ENCODE data around the gene MICU1. TPM values are rescaled to one million over a fixed set of nuclear protein-coding genes. Genes with fewer than 3 reads are reported as not detected.
"Not testable (repeated sequence)": the region's sequence is repeated elsewhere in the genome, so short reads cannot be mapped to it uniquely, and the experiment has no call there.

MICU1 gene
- total RNA-seq (2014; rRNA removed; shearing (Covaris generic); ENCODE audit: low replicate concordance): 27.1 and 40.3 TPM in 2 replicates

- no peak within 1 kb of the TSS; the same call in 1 of the 2 replicates for H3K27ac ChIP-seq (ENCODE audit: low read length)
- no peaks in the 10 kb centered on the region for H3K9me2 ChIP-seq (replicated peaks; ENCODE audit: insufficient read depth, low read length)
- peaks cover 19% of the 10 kb centered on the region for H3K4me1 ChIP-seq (ENCODE audit: low read length)
- H3K36me3 ChIP-seq (ENCODE audit: insufficient read depth, low read length): no peaks in the 10 kb centered on the region
- peaks cover 39% of the 10 kb centered on the region for H3K79me2 ChIP-seq (ENCODE audit: low read length)
- no peaks in the 10 kb centered on the region for H3K27me3 ChIP-seq (ENCODE audit: low read length)
- H3K4me2 ChIP-seq (ENCODE audit: low read depth, low read length, poor library complexity, severe bottlenecking): peak within 1 kb of the TSS; percentile 92
- H3K9ac ChIP-seq (ENCODE audit: low read length): peak within 1 kb of the TSS; percentile 87
- peak within 1 kb of the TSS; percentile 92 for H2AFZ ChIP-seq (ENCODE audit: low read length)
- peak within 1 kb of the TSS; percentile 94 for H3K4me3 ChIP-seq (ENCODE audit: low read length)
- no peaks in the 10 kb centered on the region for H4K20me1 ChIP-seq (ENCODE audit: insufficient read depth, low read depth, low read length)
- peak; percentile 98 for DNase-seq
- no peaks in the 10 kb centered on the region for H3K9me3 ChIP-seq (ENCODE audit: low read length)
These were observed at the start of gene MICU1 for GRCh38 chr10:72625608-72626443. Gene MICU1, minus strand, starts transcription at chr10:72626079. Its CDS starts 59,286 bp downstream, at chr10:72566793.

- not testable (repeated sequence) for DNase-seq; H3K9ac ChIP-seq (ENCODE audit: low read length); H2AFZ ChIP-seq (ENCODE audit: low read length); H3K9me2 ChIP-seq (replicated peaks; ENCODE audit: insufficient read depth, low read length); H3K79me2 ChIP-seq (ENCODE audit: low read length); H3K4me1 ChIP-seq (ENCODE audit: low read length); H3K4me3 ChIP-seq (ENCODE audit: low read length); H3K27ac ChIP-seq (ENCODE audit: low read length); H3K9me3 ChIP-seq (ENCODE audit: low read length); H4K20me1 ChIP-seq (ENCODE audit: insufficient read depth, low read depth, low read length); H3K4me2 ChIP-seq (ENCODE audit: low read depth, low read length, poor library complexity, severe bottlenecking); H3K36me3 ChIP-seq (ENCODE audit: insufficient read depth, low read length); H3K27me3 ChIP-seq (ENCODE audit: low read length)
These were observed 48.3 kb upstream of the MICU1 start for GRCh38 chr10:72674174-72674573.

GRCh38 chr10:72673280-72673679, 47.4 kb upstream of the MICU1 start:
- Histone ChIP-seq H3K9me2 (replicated peaks; ENCODE audit: insufficient read depth, low read length) (no peaks in the 10 kb centered on the region), H3K9me3 (ENCODE audit: low read length) (no peaks in the 10 kb centered on the region)

GRCh38 chr10:72667207-72667864, 41.5 kb upstream of the MICU1 start:
- Histone ChIP-seq H3K4me1 (ENCODE audit: low read length) (no peaks in the 10 kb centered on the region), H3K27ac (ENCODE audit: low read length) (no peak overlapping the region), H3K9me2 (replicated peaks; ENCODE audit: insufficient read depth, low read length) (no peaks in the 10 kb centered on the region), H3K9me3 (ENCODE audit: low read length) (no peaks in the 10 kb centered on the region), H3K36me3 (ENCODE audit: insufficient read depth, low read length) (no peaks in the 10 kb centered on the region), H2AFZ (ENCODE audit: low read length) (no peak overlapping the region), H3K4me3 (ENCODE audit: low read length) (no peak overlapping the region), H3K79me2 (ENCODE audit: low read length) (no peaks in the 10 kb centered on the region), H3K9ac (ENCODE audit: low read length) (no peak overlapping the region), H3K27me3 (ENCODE audit: low read length) (no peaks in the 10 kb centered on the region), H3K4me2 (ENCODE audit: low read depth, low read length, poor library complexity, severe bottlenecking) (no peak overlapping the region), H4K20me1 (ENCODE audit: insufficient read depth, low read depth, low read length) (no peaks in the 10 kb centered on the region)
- DNase-seq: no peak

More at GRCh38 chr10:72673280-72673679, 47.4 kb upstream of the MICU1 start:
- DNase-seq: no peak
- H3K36me3 ChIP-seq (ENCODE audit: insufficient read depth, low read length): no peaks in the 10 kb centered on the region
- no peaks in the 10 kb centered on the region for H4K20me1 ChIP-seq (ENCODE audit: insufficient read depth, low read depth, low read length)
- H3K4me2 ChIP-seq (ENCODE audit: low read depth, low read length, poor library complexity, severe bottlenecking): no peak overlapping the region
- no peak overlapping the region for H3K27ac ChIP-seq (ENCODE audit: low read length)
- H2AFZ ChIP-seq (ENCODE audit: low read length): no peak overlapping the region
- H3K27me3 ChIP-seq (ENCODE audit: low read length): no peaks in the 10 kb centered on the region
- no peaks in the 10 kb centered on the region for H3K79me2 ChIP-seq (ENCODE audit: low read length)
- no peaks in the 10 kb centered on the region for H3K4me1 ChIP-seq (ENCODE audit: low read length)
- no peak overlapping the region for H3K4me3 ChIP-seq (ENCODE audit: low read length)
- H3K9ac ChIP-seq (ENCODE audit: low read length): no peak overlapping the region

GRCh38 chr10:72665925-72666324, 40.0 kb upstream of the MICU1 start:
- Histone ChIP-seq H3K27me3 (ENCODE audit: low read length) (no peaks in the 10 kb centered on the region), H3K36me3 (ENCODE audit: insufficient read depth, low read length) (no peaks in the 10 kb centered on the region), H3K4me1 (ENCODE audit: low read length) (no peaks in the 10 kb centered on the region), H3K9ac (ENCODE audit: low read length) (no peak overlapping the region), H3K27ac (ENCODE audit: low read length) (no peak overlapping the region), H3K4me3 (ENCODE audit: low read length) (no peak overlapping the region), H4K20me1 (ENCODE audit: insufficient read depth, low read depth, low read length) (no peaks in the 10 kb centered on the region), H3K9me3 (ENCODE audit: low read length) (no peaks in the 10 kb centered on the region), H3K9me2 (replicated peaks; ENCODE audit: insufficient read depth, low read length) (no peaks in the 10 kb centered on the region), H2AFZ (ENCODE audit: low read length) (no peak overlapping the region), H3K4me2 (ENCODE audit: low read depth, low read length, poor library complexity, severe bottlenecking) (no peak overlapping the region), H3K79me2 (ENCODE audit: low read length) (no peaks in the 10 kb centered on the region)
- no peak for DNase-seq

- no peaks in the 10 kb centered on the region for H3K4me1 ChIP-seq (ENCODE audit: low read length)
- no peak overlapping the region for H3K27ac ChIP-seq (ENCODE audit: low read length)
- H3K27me3 ChIP-seq (ENCODE audit: low read length): no peaks in the 10 kb centered on the region
- no peaks in the 10 kb centered on the region for H3K9me2 ChIP-seq (replicated peaks; ENCODE audit: insufficient read depth, low read length)
- H4K20me1 ChIP-seq (ENCODE audit: insufficient read depth, low read depth, low read length): no peaks in the 10 kb centered on the region
- no peaks in the 10 kb centered on the region for H3K79me2 ChIP-seq (ENCODE audit: low read length)
- H3K4me3 ChIP-seq (ENCODE audit: low read length): no peak overlapping the region
- H3K9me3 ChIP-seq (ENCODE audit: low read length): no peaks in the 10 kb centered on the region
- no peak overlapping the region for H2AFZ ChIP-seq (ENCODE audit: low read length)
- H3K36me3 ChIP-seq (ENCODE audit: insufficient read depth, low read length): no peaks in the 10 kb centered on the region
- H3K4me2 ChIP-seq (ENCODE audit: low read depth, low read length, poor library complexity, severe bottlenecking): no peak overlapping the region
- DNase-seq: no peak
- H3K9ac ChIP-seq (ENCODE audit: low read length): no peak overlapping the region
These were observed 38.1 kb upstream of the MICU1 start for GRCh38 chr10:72663971-72664370.

GRCh38 chr10:72661431-72661830, 35.6 kb upstream of the MICU1 start:
- DNase-seq: no peak
- no peaks in the 10 kb centered on the region for H3K36me3 ChIP-seq (ENCODE audit: insufficient read depth, low read length)

GRCh38 chr10:72660220-72660619, 34.3 kb upstream of the MICU1 start:
- no peaks in the 10 kb centered on the region for H3K4me1 ChIP-seq (ENCODE audit: low read length)
- no peaks in the 10 kb centered on the region for H3K79me2 ChIP-seq (ENCODE audit: low read length)
- H3K36me3 ChIP-seq (ENCODE audit: insufficient read depth, low read length): no peaks in the 10 kb centered on the region
- no peak for DNase-seq
- H3K27me3 ChIP-seq (ENCODE audit: low read length): no peaks in the 10 kb centered on the region
- H3K4me3 ChIP-seq (ENCODE audit: low read length): no peak overlapping the region
- H4K20me1 ChIP-seq (ENCODE audit: insufficient read depth, low read depth, low read length): no peaks in the 10 kb centered on the region
- no peak overlapping the region for H2AFZ ChIP-seq (ENCODE audit: low read length)
- no peak overlapping the region for H3K27ac ChIP-seq (ENCODE audit: low read length)
- H3K4me2 ChIP-seq (ENCODE audit: low read depth, low read length, poor library complexity, severe bottlenecking): no peak overlapping the region
- H3K9ac ChIP-seq (ENCODE audit: low read length): no peak overlapping the region
- no peaks in the 10 kb centered on the region for H3K9me2 ChIP-seq (replicated peaks; ENCODE audit: insufficient read depth, low read length)
- H3K9me3 ChIP-seq (ENCODE audit: low read length): no peaks in the 10 kb centered on the region

More at GRCh38 chr10:72661431-72661830, 35.6 kb upstream of the MICU1 start:
- H2AFZ ChIP-seq (ENCODE audit: low read length): no peak overlapping the region
- H3K9me3 ChIP-seq (ENCODE audit: low read length): no peaks in the 10 kb centered on the region
- H3K4me2 ChIP-seq (ENCODE audit: low read depth, low read length, poor library complexity, severe bottlenecking): no peak overlapping the region
- H3K27ac ChIP-seq (ENCODE audit: low read length): no peak overlapping the region
- H3K4me3 ChIP-seq (ENCODE audit: low read length): no peak overlapping the region
- no peak overlapping the region for H3K9ac ChIP-seq (ENCODE audit: low read length)
- H4K20me1 ChIP-seq (ENCODE audit: insufficient read depth, low read depth, low read length): no peaks in the 10 kb centered on the region
- H3K9me2 ChIP-seq (replicated peaks; ENCODE audit: insufficient read depth, low read length): no peaks in the 10 kb centered on the region
- no peaks in the 10 kb centered on the region for H3K27me3 ChIP-seq (ENCODE audit: low read length)
- H3K4me1 ChIP-seq (ENCODE audit: low read length): no peaks in the 10 kb centered on the region
- H3K79me2 ChIP-seq (ENCODE audit: low read length): no peaks in the 10 kb centered on the region

Data from Karpas-422 (cell line).